K562 (cell line): ENCODE results near the gene DCTN2. TPM values are rescaled to one million over a fixed set of nuclear protein-coding genes. Genes with fewer than 3 reads are reported as not detected.

Experiments used
- ATAC-seq: fragments of 200-7000 bp; cut with Tn5 transposase; 3 replicates; pipeline ENCODE4 v1.9.1; 2020; ENCODE audit warnings: moderate library complexity
- BruUV-seq: library from RNA; stranded (reverse); fragments of 400-500 nt; replicated peaks from 2 replicates; lab custom pipeline; 2021; lab: Mats Ljungman, UMichigan
- CTCF ChIA-PET: fragments of 300-600 bp; formaldehyde crosslinking; extraction: SDS; loops from one replicate; lab custom pipeline; 2021; ENCODE audit warnings: low intra/inter-chr PET ratio; lab: Yijun Ruan, JAX
- POLR2A ChIA-PET: fragments of 300-600, 350-650 bp; sonication (Branson Sonifier 250); formaldehyde crosslinking; extraction: SDS; loops from one replicate; lab custom pipeline; 2021; ENCODE audit warnings: antibody characterized with exemption, inconsistent platforms; lab: Yijun Ruan, JAX
- DNase-seq, 4 experiments: peaks; one replicate each; pipeline versions ENCODE4 v3.0.0 to v3.0.0-alpha.2; 2011 to 2018; ENCODE audit warnings: low spot score in 3 of 4, mixed read lengths in 3 of 4; ENCODE audit errors: extremely low read depth in 1 of 4
- FAIRE-seq: peaks from 2 replicates; lab custom pipeline; 2011; peaks lifted over from hg19 to GRCh38; lab: Jason Lieb, UNC
- H2AFZ ChIP-seq: 2 replicates; pipeline ENCODE4 v1.6.0; 2011; ENCODE audit warnings: low read depth, low read length, control low read depth, inconsistent platforms
- H3K27ac ChIP-seq: fragments of 200-600 bp; 3 replicates; pipeline ENCODE4 v1.8.0; 2011; ENCODE audit warnings: low read depth, mild to moderate bottlenecking, control low read depth, inconsistent platforms, low read length, moderate library complexity, mixed read lengths; ENCODE audit errors: extremely low read depth
- H3K27me3 ChIP-seq, 2 experiments: fragments of 300-600 bp in 1 of 2; 2 replicates in 1 of 2; 3 replicates in 1 of 2; pipeline versions ENCODE4 v1.6.0 to v1.8.0; 2011; ENCODE audit warnings: inconsistent platforms in 2 of 2, low read length in 2 of 2, mild to moderate bottlenecking in 1 of 2, mixed read lengths in 1 of 2, moderate library complexity in 1 of 2; ENCODE audit not compliant: control insufficient read depth in 2 of 2, insufficient read depth in 2 of 2
- H3K36me3 ChIP-seq: fragments of 300-600 bp; 3 replicates; pipeline ENCODE4 v1.8.0; 2011; ENCODE audit warnings: mild to moderate bottlenecking, low read length, inconsistent platforms; ENCODE audit not compliant: control insufficient read depth, insufficient read depth
- H3K4me1 ChIP-seq, 2 experiments: fragments of 200-600 bp in 1 of 2; replicated peaks in 1 of 2; 2 replicates in 1 of 2; 3 replicates in 1 of 2; pipeline versions ENCODE4 v1.5.1 to v1.8.0; 2011; ENCODE audit warnings: inconsistent platforms in 2 of 2, low read length in 2 of 2, mild to moderate bottlenecking in 1 of 2, mixed read lengths in 1 of 2, moderate library complexity in 1 of 2; ENCODE audit not compliant: control insufficient read depth in 2 of 2, insufficient read depth in 2 of 2
- H3K4me2 ChIP-seq: 2 replicates; pipeline ENCODE4 v1.6.1; 2011; ENCODE audit warnings: low read length, control low read depth, inconsistent platforms, mixed read lengths; ENCODE audit not compliant: insufficient read depth
- H3K4me3 ChIP-seq: fragments of 200-600 bp; sonication (generic), shearing (Covaris generic); 2 replicates; pipeline ENCODE4 v1.5.1; 2016; ENCODE audit warnings: control low read depth, inconsistent platforms
- H3K79me2 ChIP-seq: fragments of 200-600 bp; 3 replicates; pipeline ENCODE4 v1.8.0; 2011; ENCODE audit warnings: low read length, inconsistent platforms; ENCODE audit not compliant: control insufficient read depth, insufficient read depth
- H3K9ac ChIP-seq, 2 experiments: 2 replicates each; pipeline versions ENCODE4 v1.6.0 to v1.6.1; 2011; ENCODE audit warnings: low read depth in 2 of 2, low read length in 2 of 2, control low read depth in 1 of 2, inconsistent platforms in 1 of 2, mild to moderate bottlenecking in 1 of 2, mixed read lengths in 1 of 2; ENCODE audit not compliant: insufficient read depth in 1 of 2
- H3K9me1 ChIP-seq: one replicate; pipeline ENCODE4 v1.6.0; 2011; ENCODE audit warnings: inconsistent platforms, mild to moderate bottlenecking, low read length, moderate library complexity; ENCODE audit not compliant: control insufficient read depth, insufficient read depth
- H3K9me3 ChIP-seq: replicated peaks from 2 replicates; pipeline ENCODE4 v1.5.1; 2011; ENCODE audit warnings: low read depth, low read length, inconsistent platforms; ENCODE audit not compliant: control insufficient read depth, insufficient read depth
- H4K20me1 ChIP-seq: replicated peaks from 2 replicates; pipeline ENCODE4 v1.6.1; 2011; ENCODE audit warnings: low read length, inconsistent platforms, mixed read lengths; ENCODE audit not compliant: control insufficient read depth, insufficient read depth
- ETS1 ChIP-seq: conservative IDR thresholded peaks from 2 replicates; pipeline ENCODE4 v1.6.1; 2011; ENCODE audit warnings: low read depth, mild to moderate bottlenecking, low read length; ENCODE audit not compliant: control insufficient read depth
- FOXA3 ChIP-seq, 2 experiments: fragments of 450-650 bp in 1 of 2; sonication (generic) in 1 of 2; formaldehyde crosslinking; IDR thresholded peaks in 1 of 2; conservative IDR thresholded peaks in 1 of 2; 2 replicates each; pipeline versions ENCODE4 v1.4.0 to v1.8.0; 2020 to 2022; ENCODE audit warnings: mild to moderate bottlenecking in 2 of 2, missing genetic modification reagents in 1 of 2
- FOXO4 ChIP-seq: fragments of 450-650 bp; formaldehyde crosslinking; IDR thresholded peaks from 2 replicates; pipeline ENCODE4 v1.4.0; 2020; ENCODE audit warnings: mild to moderate bottlenecking, moderate library complexity
- HSF4 ChIP-seq: fragments of 250-450 bp; sonication (Bioruptor Pico); IDR thresholded peaks from 2 replicates; pipeline ENCODE4 v2.1.2; 2022; ENCODE audit warnings: mild to moderate bottlenecking, moderate library complexity, borderline replicate concordance
- MEIS2 ChIP-seq: fragments of 450-650 bp; IDR thresholded peaks from 2 replicates; pipeline ENCODE4 v1.6.1; 2014; ENCODE audit warnings: mild to moderate bottlenecking; ENCODE audit not compliant: partially characterized antibody
- PHF8 ChIP-seq: fragments of 200-600 bp; sonication (generic); IDR thresholded peaks from 2 replicates; pipeline ENCODE4 v1.6.1; 2012; ENCODE audit warnings: mixed run types, mild to moderate bottlenecking, inconsistent platforms, low read length, moderate library complexity, borderline replicate concordance
- PRMT5 ChIP-seq: sonication (generic); formaldehyde crosslinking; IDR thresholded peaks from 2 replicates; pipeline ENCODE4 v1.5.0; 2020; ENCODE audit warnings: missing genetic modification reagents
- RBM25 ChIP-seq: fragments of 200-400 bp; formaldehyde crosslinking; IDR thresholded peaks from 2 replicates; pipeline ENCODE4 v1.6.1; 2018; ENCODE audit warnings: low read length, low read depth, moderate library complexity; ENCODE audit not compliant: severe bottlenecking
- RERE ChIP-seq: sonication (generic); formaldehyde crosslinking; IDR thresholded peaks from 2 replicates; pipeline ENCODE4 v1.8.0; 2023; ENCODE audit warnings: missing genetic modification reagents, mild to moderate bottlenecking, borderline replicate concordance
- SFPQ ChIP-seq: fragments of 200-400 bp; formaldehyde crosslinking; IDR thresholded peaks from 2 replicates; pipeline ENCODE4 v1.6.1; 2017; ENCODE audit warnings: mild to moderate bottlenecking, low read depth, low read length, moderate library complexity
- WGBS: fragments of 100-300 bp; shearing (Covaris generic); methylation state at CpG from one replicate; pipeline ENCODE4 v1.1.6; 2016; ENCODE audit warnings: low coverage, mixed read lengths; ENCODE audit not compliant: insufficient coverage; ENCODE audit errors: missing lambda C conversion rate; 5-methylcytosine and 5-hydroxymethylcytosine counted together
- in situ Hi-C: fragments of 300-500 bp; cut with MboI; formaldehyde crosslinking; loops from 4 replicates; pipeline ENCODE4 v1.15.0; 2018; ENCODE audit warnings: inconsistent platforms, mixed read lengths
- intact Hi-C: fragments of 100-400 bp; cut with micrococcal nuclease; formaldehyde crosslinking; loops from 2 replicates; pipeline ENCODE4 v1.14.2; 2022
- polyA plus RNA-seq, 8 experiments: library from polyadenylated mRNA; depleted of rRNA in 4 of 8; stranded (reverse) in 5 of 8; unstranded in 3 of 8; fragments of >200 nt; fragmentation: Nextera tagmentation in 2 of 8; fragmentation: Illumina TruSeq in 1 of 8; extraction: Ambion mirVana in 2 of 8; extraction: Trizol in 1 of 8; gene quantifications; 2 replicates each; pipeline versions ENCODE4 v1.2.1 to v1.2.3, GENCODE V29; 2011 to 2014; ENCODE audit warnings: inconsistent platforms in 1 of 8, missing spikeins in 1 of 8
- total RNA-seq, 7 experiments: library from RNA; depleted of rRNA in 6 of 7; stranded (reverse); fragments of >200 nt in 6 of 7; fragmentation: Illumina TruSeq in 2 of 7; extraction: Trizol in 2 of 7; gene quantifications; 2 replicates each; pipeline versions ENCODE4 v1.2.1 to v1.2.3, GENCODE V29; 2011 to 2021; ENCODE audit warnings: low replicate concordance in 1 of 7

The DCTN2 gene
- total and polyA plus RNA-seq, 9 of the 15 experiments (the other 6 are each of a cell fraction or from before 2014, with no cell fraction given): 43.6 to 270 (median 125) TPM

GRCh38 chr12:57552835-57553313 lies 5.9 kb upstream of the DCTN2 start:
- POLR2A ChIA-PET: interaction anchor here (0.5 to 4.2 kb wide), 16 partner anchors 9 to 369 kb away, joined by 3 to 38 read pairs (median 3); partner anchors contain the start of genes ARHGEF25, DDIT3, EEF1AKMT3 and METTL1
- H3K27ac ChIP-seq: peak overlapping the region; percentile 90
- in situ Hi-C loops (no loop called here), intact Hi-C loops (loop anchor here (2.0 kb wide), 1 partner anchor 14 kb away; no protein-coding TSS in a partner anchor)
- 1% methylated on average over 5 of the region's 6 CpGs for WGBS
- no peaks in the 10 kb centered on the region for H4K20me1 ChIP-seq
- H3K4me2 ChIP-seq: peak overlapping the region; percentile 89
- H3K9me3 ChIP-seq: no peaks in the 10 kb centered on the region
- peaks cover 17% of the 10 kb centered on the region for H3K36me3 ChIP-seq
- ATAC-seq (peak; percentile 51), DNase-seq (peak; percentile 24 to 81 (median 51)), FAIRE-seq (peak; percentile 87)
- H3K9me1 ChIP-seq: no peaks in the 10 kb centered on the region
- peak overlapping the region; percentile 69 for H3K4me3 ChIP-seq
- H3K27me3 ChIP-seq: no peaks in the 10 kb centered on the region
- peaks cover 58% of the 10 kb centered on the region for H3K79me2 ChIP-seq
- no TSS peak for BruUV-seq
- peaks cover 50 to 63% of the 10 kb centered on the region in 2 experiments for H3K4me1 ChIP-seq
- CTCF ChIA-PET: interaction anchor here (0.6 kb wide), 1 partner anchor 23 kb away, joined by 3 read pairs; no protein-coding TSS in a partner anchor
- peak overlapping the region; percentile 72 to 84; a peak in 3 of 4 replicates for H3K9ac ChIP-seq
- H2AFZ ChIP-seq: peak overlapping the region; percentile 78
- no peak for TF ChIP-seq RBM25
- TF ChIP-seq HSF4 (CRISPR knock-in tag): no peak
- TF ChIP-seq FOXA3 (CRISPR knock-in tag; conservative IDR thresholded peaks at IDR 0.05 in 1 of 2, IDR thresholded peaks at IDR 0.05 in 1 of 2): peak in 1 of 2 experiments; percentile 62; a peak in 1 of 4 replicates
- no peak for TF ChIP-seq SFPQ
- no peak for TF ChIP-seq ETS1
- no peak; the same call in 1 of the 2 replicates for TF ChIP-seq PHF8
- TF ChIP-seq MEIS2: no peak
- TF ChIP-seq PRMT5 (CRISPR knock-in tag): no peak
- TF ChIP-seq FOXO4 (CRISPR knock-in tag): no peak
- TF ChIP-seq RERE (CRISPR knock-in tag): no peak
